Spleen (tissue), 11 donors: Measurements from ENCODE around the gene ZPLD1. TPM values are rescaled to one million over a fixed set of nuclear protein-coding genes. Genes with fewer than 3 reads are reported as not detected.

Experiments
- DNase-seq: peaks from one replicate; pipeline ENCODE4 v3.0.0-alpha.2; 2020
- H3K27ac ChIP-seq, 8 donors: fragments of 200-600 bp; sonication (generic) in 7 of 8; 1 replicate in 4 of 8; 2 replicates in 4 of 8; pipeline versions ENCODE4 v1.5.0 to v1.8.0; 2016 to 2021; ENCODE audit warnings: inconsistent platforms in 4 of 8, mild to moderate bottlenecking in 4 of 8, moderate library complexity in 1 of 8
- H3K27me3 ChIP-seq, 7 donors: fragments of 200-600 bp; sonication (generic) in 6 of 7; replicated peaks in 1 of 7; 1 replicate in 4 of 7; 2 replicates in 3 of 7; pipeline versions ENCODE4 v1.5.0 to v1.8.0; 2016 to 2021; ENCODE audit warnings: inconsistent platforms in 3 of 7, mild to moderate bottlenecking in 1 of 7
- H3K36me3 ChIP-seq, 6 donors: fragments of 200-600 bp; sonication (generic) in 5 of 6; 1 replicate in 4 of 6; 2 replicates in 2 of 6; pipeline versions ENCODE4 v1.5.0 to v1.8.0; 2016 to 2021; ENCODE audit warnings: inconsistent platforms in 2 of 6
- H3K4me1 ChIP-seq, 6 donors: fragments of 200-600 bp; sonication (generic) in 5 of 6; 1 replicate in 3 of 6; 2 replicates in 3 of 6; pipeline versions ENCODE4 v1.5.0 to v1.8.0; 2016 to 2021; ENCODE audit warnings: inconsistent platforms in 3 of 6
- H3K4me3 ChIP-seq, 8 donors: fragments of 200-600 bp; sonication (generic) in 7 of 8; 1 replicate in 4 of 8; 2 replicates in 4 of 8; pipeline versions ENCODE4 v1.5.0 to v1.8.0; 2016 to 2021; ENCODE audit warnings: inconsistent platforms in 4 of 8, mild to moderate bottlenecking in 4 of 8, moderate library complexity in 2 of 8
- H3K9me3 ChIP-seq, 8 donors: fragments of 200-600 bp; sonication (generic) in 7 of 8; 1 replicate in 4 of 8; 2 replicates in 4 of 8; pipeline versions ENCODE4 v1.5.0 to v1.8.0; 2016 to 2021; ENCODE audit warnings: inconsistent platforms in 4 of 8
- CTCF ChIP-seq, 11 experiments: fragments of 200-600 bp in 7 of 11; fragments of 450-650 bp in 4 of 11; sonication (generic) in 4 of 11; IDR thresholded peaks in 8 of 11; conservative IDR thresholded peaks in 3 of 11; 1 replicate in 7 of 11; 2 replicates in 4 of 11; pipeline versions ENCODE4 v1.4.0 to v1.8.0; 2016 to 2021; ENCODE audit warnings: antibody characterized with exemption in 11 of 11, inconsistent platforms in 4 of 11, mild to moderate bottlenecking in 1 of 11
- POLR2A ChIP-seq, 3 donors: fragments of 450-650 bp; IDR thresholded peaks; one replicate each; pipeline ENCODE4 v1.5.1; 2017; ENCODE audit warnings: antibody characterized with exemption in 3 of 3, mild to moderate bottlenecking in 1 of 3
- POLR2AphosphoS5 ChIP-seq, 3 donors: sonication (generic); formaldehyde crosslinking; IDR thresholded peaks; one replicate each; pipeline ENCODE4 v1.5.1; 2017; ENCODE audit warnings: antibody characterized with exemption in 3 of 3
- WGBS, 5 donors: extraction: QIAGEN DNeasy Blood & Tissue Kit in 3 of 5; methylation state at CpG; one replicate each; pipeline versions ENCODE4 v1.1.5 to v1.1.7; 2013 to 2018; 5-methylcytosine and 5-hydroxymethylcytosine counted together
- intact Hi-C: fragments of 100-400 bp; cut with DNase I; formaldehyde crosslinking; loops from one replicate; pipeline ENCODE4 v1.15.0; 2023; ENCODE audit warnings: low total_unique reads
- polyA plus RNA-seq, 3 donors: library from polyadenylated mRNA; stranded (reverse); fragments of 200-250 nt; gene quantifications; one replicate each; pipeline ENCODE4 v1.2.1, GENCODE V29; 2013
- total RNA-seq, 7 donors: library from RNA; depleted of rRNA in 3 of 7; stranded (reverse); fragments of >200 nt in 3 of 7; fragmentation: NEBNext Ultra II Directional in 4 of 7; extraction: Animal tissue kit (Norgen Biotek cat#: 25700) in 4 of 7; gene quantifications; one replicate each; pipeline versions ENCODE4 v1.1.0 to v1.2.1, GENCODE V29; 2016 to 2021
- donor health status: healthy with polysubstance abuse.
- donor health status: DM: no; HTN: no; CAD: no; lungs with moderate emphysema.
- donor health status: DM: no; HTN: no; CAD: no.
- donor health status: Bipolar disorder and iron deficiency.
- donor health status: healthy.
- donor health status: DM: no; HTN: no; CAD: no.
- donor health status: DM: yes; HTN: yes; CAD: no.

ZPLD1 gene
- total and polyA plus RNA-seq, 10 donors = 0.03 TPM; not detected in 9

GRCh38 chr3:102481050-102481449 is 46.2 kb downstream of the ZPLD1 start:
- Histone ChIP-seq H3K36me3 (no peaks in the 10 kb centered on the region), H3K9me3 (no peaks in the 10 kb centered on the region), H3K4me1 (peaks cover 0 to 4% (median 0%) of the 10 kb centered on the region in 6 donors), H3K27me3 (no peaks in the 10 kb centered on the region), H3K27ac (no peak overlapping the region), H3K4me3 (no peak overlapping the region)
- TF ChIP-seq CTCF (IDR thresholded peaks at IDR 0.05 in 8 of 11, conservative IDR thresholded peaks at IDR 0.05 in 3 of 11) (no peak), POLR2A (IDR thresholded peaks at IDR 0.05) (no peak), POLR2AphosphoS5 (IDR thresholded peaks at IDR 0.05) (no peak)
- DNase-seq = no peak
- WGBS, 5 donors = 36 to 58% (median 56%) methylated on average over 4 of the region's 4 CpGs
- intact Hi-C loops = no loop called here

- intact Hi-C loops = no loop called here
- Histone ChIP-seq H3K27me3 (no peaks in the 10 kb centered on the region), H3K36me3 (no peaks in the 10 kb centered on the region), H3K4me1 (peaks cover 0 to 4% (median 0%) of the 10 kb centered on the region in 6 donors), H3K9me3 (peaks cover 0 to 6% (median 0%) of the 10 kb centered on the region in 8 donors), H3K27ac (no peak overlapping the region), H3K4me3 (no peak overlapping the region)
- WGBS, 5 donors = 83 to 93% (median 88%) methylated on average over 3 of the region's 3 CpGs
- TF ChIP-seq POLR2AphosphoS5 (IDR thresholded peaks at IDR 0.05) (no peak), CTCF (IDR thresholded peaks at IDR 0.05 in 8 of 11, conservative IDR thresholded peaks at IDR 0.05 in 3 of 11) (no peak)
- DNase-seq = no peak
These were observed 48.7 kb downstream of the ZPLD1 start for GRCh38 chr3:102483556-102483955.

GRCh38 chr3:102484363-102484762 is 49.5 kb downstream of the ZPLD1 start:
- no peak for DNase-seq
- Histone ChIP-seq H3K27ac (no peak overlapping the region), H3K9me3 (peaks cover 0 to 6% (median 0%) of the 10 kb centered on the region in 8 donors), H3K4me3 (no peak overlapping the region), H3K36me3 (no peaks in the 10 kb centered on the region), H3K4me1 (peaks cover 0 to 4% (median 0%) of the 10 kb centered on the region in 6 donors), H3K27me3 (no peaks in the 10 kb centered on the region)
- WGBS, 5 donors = 56 to 67% (median 60%) methylated on average over 3 of the region's 3 CpGs
- TF ChIP-seq CTCF (IDR thresholded peaks at IDR 0.05 in 8 of 11, conservative IDR thresholded peaks at IDR 0.05 in 3 of 11) (no peak), POLR2AphosphoS5 (IDR thresholded peaks at IDR 0.05) (no peak), POLR2A (IDR thresholded peaks at IDR 0.05) (no peak)
- intact Hi-C loops = no loop called here

- DNase-seq = no peak
- no peak for TF ChIP-seq POLR2A (IDR thresholded peaks at IDR 0.05)
- TF ChIP-seq POLR2AphosphoS5 (IDR thresholded peaks at IDR 0.05) = no peak
- no peak for TF ChIP-seq CTCF (IDR thresholded peaks at IDR 0.05 in 8 of 11, conservative IDR thresholded peaks at IDR 0.05 in 3 of 11)
- Histone ChIP-seq H3K4me1 (peaks cover 0 to 4% (median 0%) of the 10 kb centered on the region in 6 donors), H3K27me3 (no peaks in the 10 kb centered on the region), H3K36me3 (no peaks in the 10 kb centered on the region), H3K27ac (no peak overlapping the region), H3K4me3 (no peak overlapping the region), H3K9me3 (peaks cover 0 to 6% (median 0%) of the 10 kb centered on the region in 8 donors)
- intact Hi-C loops = no loop called here
- WGBS, 5 donors = 80 to 90% (median 89%) methylated on average over 2 of the region's 2 CpGs
These were observed 50.9 kb downstream of the ZPLD1 start for GRCh38 chr3:102485701-102486100.
